Stimulated activated CD4-positive, alpha-beta T cell treated with anti-CD3 and anti-CD28 coated beads, Interleukin-2, amount 100 ng/mL, for 48 hours (primary cell): ENCODE results near the gene AATK.
A peak's percentile ranks its signal among the peaks of the same experiment; 100 is the strongest.

Experiments used
- DNase-seq, 2 donors: peaks; one replicate each; pipeline ENCODE4 v3.0.0-alpha.2; 2020

Gene AATK

GRCh38 chr17:81166033-81166492, at the start of gene AATK:
Gene AATK (minus strand): TSS chr17:81166221. CDS start chr17:81165992, 229 bp downstream.
- DNase-seq, result no peak

- DNase-seq, result no peak
Measured at GRCh38 chr17:81213978-81214377, 48.0 kb upstream of the AATK start.

GRCh38 chr17:81212365-81212764, 46.3 kb upstream of the AATK start:
- no peak for DNase-seq

GRCh38 chr17:81210868-81211267, 44.8 kb upstream of the AATK start:
- DNase-seq, result no peak

GRCh38 chr17:81210466-81210865, 44.4 kb upstream of the AATK start:
- DNase-seq, result no peak

- DNase-seq, result no peak
Measured at GRCh38 chr17:81209141-81209540, 43.1 kb upstream of the AATK start.

GRCh38 chr17:81208651-81209050, 42.6 kb upstream of the AATK start:
- DNase-seq, result no peak

- DNase-seq, result no peak
Measured at GRCh38 chr17:81207610-81208581, 41.9 kb upstream of the AATK start.

- no peak for DNase-seq
Measured at GRCh38 chr17:81206657-81207056, 40.6 kb upstream of the AATK start.

- DNase-seq, result no peak
Measured at GRCh38 chr17:81206166-81206565, 40.1 kb upstream of the AATK start.

- DNase-seq, result no peak
Measured at GRCh38 chr17:81204578-81204977, 38.6 kb upstream of the AATK start.

GRCh38 chr17:81203136-81203535, 37.1 kb upstream of the AATK start:
- no peak for DNase-seq

GRCh38 chr17:81202318-81202717, 36.3 kb upstream of the AATK start:
- DNase-seq, result no peak

- peak; percentile 13 to 15 for DNase-seq
Measured at GRCh38 chr17:81200695-81201580, 34.9 kb upstream of the AATK start.

- no peak for DNase-seq
Measured at GRCh38 chr17:81200201-81200600, 34.2 kb upstream of the AATK start.

GRCh38 chr17:81199482-81199830, 33.4 kb upstream of the AATK start:
- no peak for DNase-seq

GRCh38 chr17:81198826-81199481, 32.9 kb upstream of the AATK start:
- DNase-seq, result no peak

- no peak for DNase-seq
Measured at GRCh38 chr17:81197831-81198490, 31.9 kb upstream of the AATK start.

- no peak for DNase-seq
Measured at GRCh38 chr17:81197409-81197795, 31.4 kb upstream of the AATK start.

GRCh38 chr17:81196505-81197408, 30.7 kb upstream of the AATK start:
- DNase-seq, result no peak

GRCh38 chr17:81195941-81196495, 30.0 kb upstream of the AATK start:
- DNase-seq, result no peak
